HT-29 (cell line): ENCODE results near the gene ADI1. TPM values are rescaled to one million over a fixed set of nuclear protein-coding genes. Genes with fewer than 3 reads are reported as not detected.
"Not testable (repeated sequence)": the region's sequence is repeated elsewhere in the genome, so short reads cannot be mapped to it uniquely, and the experiment has no call there.

ENCODE experiments used
- DNase-seq: peaks from one replicate; pipeline ENCODE4 v3.0.0-alpha.2; 2015; ENCODE audit warnings: low spot score
- total RNA-seq: library from RNA; depleted of rRNA; stranded (reverse); fragments of >200 nt; shearing (Covaris generic); gene quantifications from 2 replicates; pipeline ENCODE4 v1.2.3, GENCODE V29; 2014; rRNA removed

The ADI1 gene
- total RNA-seq, 1 experiment from 2014 or later: 41.7 TPM

DNA sequence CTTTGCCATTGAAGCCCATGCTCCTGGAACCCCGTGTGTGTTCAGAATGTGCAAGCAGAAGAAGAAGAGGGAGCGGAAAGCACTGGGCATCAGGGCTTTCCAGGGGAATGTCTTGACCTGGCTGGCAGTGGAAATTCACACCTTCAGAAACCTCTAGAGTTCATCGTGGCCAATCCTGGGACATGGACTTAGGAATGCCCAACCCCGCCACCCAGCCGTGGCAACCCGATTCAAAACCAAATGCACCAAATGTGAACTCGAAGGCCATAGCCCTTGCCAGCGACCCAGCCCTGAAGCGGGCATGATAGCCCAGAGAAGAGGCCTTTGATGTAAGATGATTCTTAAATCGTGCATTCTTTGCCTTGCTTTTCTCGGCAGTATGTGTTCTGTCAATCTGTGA is 69.4 kb downstream of the ADI1 start:
- DNase-seq: no peak

DNA sequence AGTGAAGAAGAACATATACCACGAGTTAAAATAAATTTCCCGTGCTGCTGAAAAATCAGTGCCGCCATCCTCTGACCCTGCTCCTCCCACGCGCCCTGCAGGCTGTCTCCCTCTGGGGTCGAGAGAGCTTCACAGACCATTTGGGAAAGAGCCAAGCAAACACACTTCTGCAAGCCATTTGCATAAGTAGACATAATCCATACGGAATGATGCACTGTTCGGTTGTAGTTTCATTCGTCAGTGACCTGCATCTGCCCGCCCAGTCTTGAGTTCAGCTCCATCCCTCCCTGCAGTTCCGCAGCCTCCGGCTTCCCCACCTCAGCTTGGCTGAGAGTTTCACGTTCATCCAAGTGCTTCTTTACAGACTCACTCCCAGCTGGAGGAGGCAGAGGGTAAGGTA is 70.2 kb downstream of the ADI1 start:
- DNase-seq: no peak

DNA sequence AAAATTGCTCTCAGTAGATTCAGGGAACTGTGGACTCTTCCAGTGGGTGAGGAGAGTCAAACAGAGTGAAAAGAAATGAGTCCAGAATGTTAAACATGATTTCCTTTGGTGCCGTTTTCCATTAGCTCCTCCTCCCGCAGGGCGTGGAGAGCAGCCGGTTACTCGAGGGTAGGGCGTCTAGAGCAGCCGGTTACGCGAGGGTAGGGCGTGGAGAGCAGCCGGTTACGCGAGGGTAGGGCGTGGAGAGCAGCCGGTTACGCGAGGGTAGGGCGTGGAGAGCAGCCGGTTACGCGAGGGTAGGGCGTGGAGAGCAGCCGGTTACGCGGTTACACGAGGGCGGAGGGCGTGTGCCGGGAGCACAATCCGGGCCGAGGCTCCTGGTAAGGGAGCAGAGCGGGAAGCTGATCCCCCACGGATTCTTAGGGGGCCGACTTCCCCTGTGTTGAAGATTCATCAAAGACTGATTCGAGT is 70.9 kb downstream of the ADI1 start:
- not testable (repeated sequence) for DNase-seq

DNA sequence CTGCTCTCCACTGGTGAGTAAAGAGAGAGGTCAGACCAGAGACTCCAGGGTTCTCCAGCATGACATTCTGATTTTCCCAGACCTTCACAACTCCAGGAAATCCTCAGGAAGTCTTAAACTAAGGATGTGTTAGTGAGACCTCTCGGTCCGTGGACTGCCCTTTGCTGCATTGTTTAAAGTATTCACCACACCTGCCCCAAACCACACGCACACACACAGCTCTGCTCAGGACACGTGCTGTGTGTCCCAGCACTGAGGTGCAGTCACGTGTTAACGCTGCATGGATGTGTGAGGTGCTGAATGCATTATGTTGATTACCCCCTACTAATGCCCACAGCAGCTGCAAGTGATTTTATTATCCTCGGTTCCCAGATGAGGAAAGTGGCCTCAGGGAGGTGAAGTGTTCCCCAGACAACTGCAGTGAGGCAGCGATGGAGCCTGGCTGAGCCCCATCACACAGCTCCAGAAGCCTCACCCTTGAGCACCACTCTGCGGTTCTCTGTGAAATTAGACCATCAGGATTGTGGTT is 71.5 kb downstream of the ADI1 start:
- no peak for DNase-seq

Other genes with a start within 250 kb of the ADI1 start
- 82.2 and 83.8 TPM in 2 replicates for gene EIPR1, start 141.7 kb downstream of the ADI1 start, total RNA-seq
- gene TRAPPC12, start 139.8 kb downstream of the ADI1 start, total RNA-seq: 77.7 and 86.8 TPM in 2 replicates
- gene RNASEH1, start 38.8 kb upstream of the ADI1 start, total RNA-seq: 20.0 and 28.1 TPM in 2 replicates
- gene RPS7, start 55.7 kb upstream of the ADI1 start, total RNA-seq: 1,412 and 1,563 TPM in 2 replicates
- gene COLEC11, start 75.6 kb upstream of the ADI1 start, total RNA-seq: not detected in 2 replicates
- gene ALLC, start 138.7 kb upstream of the ADI1 start, total RNA-seq: not detected in 2 replicates
- gene DCDC2C, start 184.0 kb upstream of the ADI1 start, total RNA-seq: not detected in 2 replicates